GM19328 (cell line): Measurements from ENCODE around the gene ELFN1.

Source experiments
- ATAC-seq: cut with Tn5 transposase; IDR thresholded peaks from one replicate; pipeline ENCODE4 v1.9.1; 2021; ENCODE audit warnings: mild to moderate bottlenecking, moderate library complexity; ENCODE audit not compliant: unreplicated experiment

ELFN1 gene

GRCh38 chr7:1663223-1663622 lies 6.9 kb upstream of the ELFN1 start:
- ATAC-seq, result no peak

GRCh38 chr7:1663857-1664651 lies 6.0 kb upstream of the ELFN1 start:
- no peak for ATAC-seq

- no peak for ATAC-seq
Observed at GRCh38 chr7:1664711-1665548, 5.1 kb upstream of the ELFN1 start.

GRCh38 chr7:1665549-1666316 lies 4.3 kb upstream of the ELFN1 start:
- no peak for ATAC-seq

DNA sequence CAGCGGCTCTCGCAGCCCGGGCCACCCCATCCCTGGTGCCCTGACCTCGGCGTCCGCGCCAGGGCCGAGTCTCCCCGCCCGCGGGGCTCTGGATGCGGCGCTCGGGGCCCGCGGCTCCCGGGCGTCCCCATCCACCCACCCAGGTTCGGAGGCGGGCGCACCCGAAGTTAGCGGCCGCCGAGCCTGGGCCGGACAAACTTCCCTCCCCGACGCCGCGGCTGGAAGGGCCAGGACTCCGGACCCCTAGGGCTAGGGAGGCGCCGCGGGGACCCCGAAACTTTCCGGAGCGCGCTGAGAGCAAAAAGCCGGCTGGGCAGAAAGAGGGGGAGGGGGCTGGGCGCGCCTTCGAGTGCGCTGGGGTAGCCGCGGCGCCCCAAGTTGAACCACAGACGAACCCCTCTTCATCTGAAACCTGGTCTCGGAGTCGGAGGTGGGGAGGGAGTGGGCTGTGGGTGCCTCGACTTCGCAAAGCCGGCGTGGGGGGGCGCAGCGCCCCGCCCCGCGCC lies 3.7 kb upstream of the ELFN1 start:
- ATAC-seq, result no peak

DNA sequence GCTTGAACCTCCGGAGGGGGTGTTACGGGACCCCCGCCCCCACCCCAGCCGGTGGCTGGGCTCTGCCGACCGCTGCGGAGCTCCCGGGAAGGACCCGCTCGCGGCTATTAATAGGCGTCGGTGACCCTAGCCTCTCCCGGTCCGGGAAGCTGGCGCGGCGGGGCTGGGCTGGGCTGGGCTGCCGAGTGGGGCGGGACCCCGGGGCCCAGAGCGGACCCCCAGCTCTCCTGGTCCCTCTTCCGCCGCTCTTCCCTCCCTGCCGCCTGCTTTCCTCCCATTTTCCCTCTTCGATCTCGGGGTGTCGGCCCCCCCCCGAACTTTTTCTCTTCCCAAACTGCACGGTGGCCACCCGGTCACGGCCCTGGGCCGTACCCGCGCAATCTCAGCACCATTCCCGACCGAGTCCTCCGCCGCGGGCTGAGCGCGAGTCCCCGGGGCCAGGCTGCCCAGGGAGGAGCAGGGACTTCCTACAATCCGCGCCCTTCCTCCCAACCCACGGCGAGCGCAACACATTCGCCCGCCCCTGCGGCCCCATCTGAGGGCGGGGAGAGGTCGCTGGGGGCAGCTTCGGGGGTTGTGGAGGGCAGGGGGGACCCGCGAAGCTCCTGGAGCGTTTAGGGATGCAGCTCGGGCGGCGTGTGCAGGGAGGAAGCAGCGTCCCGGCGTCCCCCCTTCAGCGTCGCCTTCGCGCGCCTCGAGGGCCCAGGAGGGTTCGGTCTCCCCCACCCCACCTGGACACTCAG lies 3.1 kb upstream of the ELFN1 start:
- no peak for ATAC-seq

DNA sequence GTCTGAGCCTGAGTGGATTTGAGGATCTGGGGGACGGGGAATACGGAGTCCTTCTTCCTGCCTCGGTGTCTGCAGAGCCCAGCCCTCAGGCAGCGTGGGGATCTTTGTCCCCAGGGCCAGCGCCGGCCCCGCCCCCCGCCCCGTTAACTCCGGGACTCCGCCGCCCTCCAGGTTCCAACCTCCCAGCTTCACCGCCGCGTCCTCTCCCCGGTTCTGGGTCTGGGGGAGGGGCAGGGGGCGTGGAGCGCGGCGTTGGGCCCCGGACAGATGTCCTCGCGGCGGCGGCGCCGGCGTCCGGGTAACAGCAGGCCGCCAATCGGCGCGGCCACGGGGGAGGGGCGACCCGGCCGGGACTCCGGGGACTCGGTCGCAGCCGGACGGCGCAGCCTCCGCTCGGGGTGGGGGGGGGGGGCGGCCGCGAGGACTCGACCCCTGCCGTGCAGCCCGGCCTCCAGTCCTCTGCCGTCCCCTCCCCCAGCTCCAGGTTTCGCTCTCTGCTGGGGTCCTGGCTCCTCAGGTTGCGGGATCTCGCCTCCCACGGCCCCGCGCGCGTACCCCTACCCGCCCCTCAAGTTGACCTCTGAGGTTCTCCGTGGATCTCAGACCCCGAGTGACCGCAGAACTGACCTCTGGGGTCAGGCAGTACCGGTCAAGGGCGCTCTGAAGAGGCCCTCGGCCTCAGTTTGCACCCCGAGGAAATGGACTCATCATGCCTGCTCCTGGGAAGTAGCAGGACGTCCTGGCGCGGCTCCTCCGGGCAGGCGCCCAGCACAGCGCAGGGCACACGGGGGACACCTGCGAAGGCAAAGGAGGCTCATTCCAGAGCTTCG lies 2.3 kb upstream of the ELFN1 start:
- no peak for ATAC-seq

- ATAC-seq, result no peak
Observed at GRCh38 chr7:1668396-1669063, 1.5 kb upstream of the ELFN1 start.

GRCh38 chr7:1669064-1669951 lies 769 bp upstream of the ELFN1 start:
- ATAC-seq, result no peak

DNA sequence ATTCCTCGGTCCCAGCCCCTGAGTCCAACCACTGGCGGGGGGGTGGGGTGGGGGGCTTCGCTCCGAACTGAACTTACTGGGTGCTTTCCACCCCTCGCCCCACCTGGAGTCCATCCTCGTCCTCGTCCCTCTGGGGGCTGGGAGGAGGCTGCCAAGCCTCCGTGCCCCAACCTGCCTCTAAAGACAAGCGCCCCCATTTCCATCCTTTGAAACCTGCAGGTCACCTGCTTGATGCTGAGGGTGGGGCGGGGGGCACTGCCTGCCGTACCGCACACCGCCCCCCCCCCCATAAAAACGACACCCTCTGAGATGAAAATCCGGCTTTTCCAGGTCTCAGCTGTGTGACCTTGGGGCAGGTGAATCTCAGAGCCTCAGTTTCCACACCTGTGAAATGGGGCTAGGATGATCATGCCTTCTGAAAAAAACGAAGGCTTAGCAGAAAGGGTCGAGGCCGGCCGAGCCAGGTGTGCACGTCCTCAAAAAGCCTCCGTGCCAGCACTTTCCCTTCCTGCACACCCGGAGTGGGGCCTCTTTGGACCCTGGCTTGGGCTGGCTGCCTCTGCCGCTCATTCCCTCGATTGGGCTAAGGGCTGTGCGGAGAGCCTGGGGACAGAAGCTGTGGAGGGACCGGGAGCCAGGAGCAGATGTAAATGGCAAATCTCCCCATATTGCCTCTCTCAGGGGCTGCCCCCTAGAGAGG lies 967 bp downstream of the ELFN1 start:
- no peak for ATAC-seq

DNA sequence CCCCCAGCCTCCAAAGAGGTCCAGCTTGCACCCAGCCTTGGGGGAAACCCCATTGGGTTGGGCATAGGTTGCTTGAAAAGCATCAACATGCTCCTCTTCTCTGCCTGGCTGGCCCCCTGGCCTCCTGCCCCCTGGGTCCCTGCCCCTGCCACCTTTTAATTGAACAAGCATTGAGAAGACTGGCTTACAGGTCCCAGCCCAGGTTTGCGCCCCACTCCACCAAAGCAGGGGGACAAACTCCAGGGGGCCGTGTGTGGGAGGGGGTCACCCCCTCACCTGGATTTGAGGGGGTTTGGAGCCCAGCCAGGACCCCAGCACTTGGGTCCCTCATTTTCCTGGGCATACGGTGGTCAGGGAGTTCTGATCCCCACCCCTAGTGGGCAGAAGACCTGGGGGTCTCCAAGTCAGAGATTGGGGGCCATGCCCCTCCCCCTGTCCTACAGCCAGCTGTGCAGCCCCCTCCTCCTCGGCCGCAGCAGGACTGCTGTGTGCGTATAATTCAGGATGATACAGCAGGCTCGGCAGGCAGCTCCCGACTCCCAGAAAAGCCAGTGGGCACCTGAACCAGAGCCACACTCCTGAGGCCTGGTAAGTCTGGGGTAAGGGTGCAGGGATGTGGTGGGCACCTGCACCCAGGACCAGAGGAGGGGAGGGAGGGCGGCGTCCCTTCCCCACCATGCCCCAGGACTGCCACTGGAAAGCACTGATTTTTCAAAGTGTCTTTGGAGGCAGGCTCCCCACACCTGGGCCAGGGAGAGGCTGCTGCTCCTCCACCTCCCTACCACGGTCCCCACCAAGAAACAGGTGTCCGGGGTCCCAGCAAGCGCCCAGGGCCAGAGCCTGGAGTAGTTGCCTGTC lies 1.7 kb downstream of the ELFN1 start:
- ATAC-seq, result no peak

- ATAC-seq, result no peak
Observed at GRCh38 chr7:1672851-1673486, 2.9 kb downstream of the ELFN1 start.

- ATAC-seq, result no peak
Observed at GRCh38 chr7:1673581-1674118, 3.6 kb downstream of the ELFN1 start.

DNA sequence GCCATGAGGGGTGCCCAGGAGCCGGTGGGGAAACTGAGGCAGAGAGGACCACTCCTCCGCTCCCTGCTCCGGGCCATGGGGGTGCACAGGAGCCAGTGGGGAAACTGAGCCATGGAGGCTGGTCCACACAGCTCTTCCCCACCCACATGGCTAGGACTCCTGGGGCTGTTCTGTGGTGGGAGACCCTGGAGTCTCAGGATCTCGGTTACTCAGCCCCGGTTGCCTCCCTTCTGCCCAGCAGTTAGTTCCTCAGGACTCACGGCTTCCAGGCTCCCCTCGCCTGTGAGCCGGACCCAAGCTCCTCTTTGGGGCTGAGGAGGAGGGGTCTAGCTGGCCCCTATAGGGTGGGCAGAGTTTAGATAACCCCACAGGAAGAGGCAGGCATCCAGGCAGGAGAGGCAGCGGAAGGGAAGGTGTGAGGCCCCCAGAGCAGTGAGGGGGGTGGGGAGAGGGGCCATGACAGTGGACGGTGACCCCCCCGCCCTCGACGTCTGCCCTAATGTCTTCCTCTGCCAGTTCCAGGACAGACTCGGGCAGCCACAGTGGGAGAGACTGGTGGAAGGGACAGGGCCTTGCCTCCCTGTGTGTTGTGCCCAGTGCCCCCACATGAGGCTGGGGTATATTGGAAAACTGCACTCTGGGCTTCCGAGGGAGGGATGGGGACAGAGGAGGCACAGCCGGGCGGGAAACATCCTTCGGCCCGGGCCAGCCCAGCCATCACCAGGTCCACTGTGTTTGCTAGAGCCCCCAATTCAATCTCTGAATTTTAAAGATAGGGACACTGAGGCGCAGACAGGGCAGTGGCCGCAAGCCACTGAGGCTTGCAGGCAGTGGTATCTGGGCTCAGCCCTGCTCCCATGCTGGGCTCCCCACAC lies 4.3 kb downstream of the ELFN1 start:
- no peak for ATAC-seq
